Measurements from ENCODE around the gene ZFHX3.

The ZFHX3 gene

GRCh38 chr16:73056448-73056847 is 8.5 kb upstream of the ZFHX3 start:
- no peak for DNase-seq

GRCh38 chr16:73054813-73055482 is 7.0 kb upstream of the ZFHX3 start:
- peak; percentile 55 for DNase-seq

- no peak for DNase-seq
These were observed 6.5 kb upstream of the ZFHX3 start for GRCh38 chr16:73054498-73054812.

GRCh38 chr16:73054125-73054484 is 6.2 kb upstream of the ZFHX3 start:
- no peak for DNase-seq

- DNase-seq: peak; percentile 74
These were observed 5.6 kb upstream of the ZFHX3 start for GRCh38 chr16:73053364-73054124.

- no peak for DNase-seq
These were observed 5.1 kb upstream of the ZFHX3 start for GRCh38 chr16:73053038-73053363.

- peak; percentile 36 for DNase-seq
These were observed 4.6 kb upstream of the ZFHX3 start for GRCh38 chr16:73052576-73052975.

- DNase-seq: no peak
These were observed 4.0 kb upstream of the ZFHX3 start for GRCh38 chr16:73051961-73052360.

- DNase-seq: no peak
These were observed 3.3 kb upstream of the ZFHX3 start for GRCh38 chr16:73051226-73051625.

GRCh38 chr16:73050201-73051099 is 2.5 kb upstream of the ZFHX3 start:
- DNase-seq: peak; percentile 44

- DNase-seq: no peak
These were observed 1.6 kb upstream of the ZFHX3 start for GRCh38 chr16:73049511-73049910.

GRCh38 chr16:73049091-73049490 is 1.2 kb upstream of the ZFHX3 start:
- no peak for DNase-seq

- no peak for DNase-seq
These were observed 558 bp upstream of the ZFHX3 start for GRCh38 chr16:73048292-73049080.

GRCh38 chr16:73047221-73047535 is 750 bp downstream of the ZFHX3 start:
- DNase-seq: no peak

GRCh38 chr16:73046849-73047214 is 1.1 kb downstream of the ZFHX3 start:
- DNase-seq: no peak

- DNase-seq: no peak
These were observed 1.6 kb downstream of the ZFHX3 start for GRCh38 chr16:73046202-73046848.

- DNase-seq: no peak
These were observed 4.0 kb downstream of the ZFHX3 start for GRCh38 chr16:73043828-73044467.

- no peak for DNase-seq
These were observed 5.1 kb downstream of the ZFHX3 start for GRCh38 chr16:73042807-73043206.

GRCh38 chr16:73041676-73042075 is 6.3 kb downstream of the ZFHX3 start:
- DNase-seq: no peak

GRCh38 chr16:73040735-73041402 is 7.1 kb downstream of the ZFHX3 start:
- DNase-seq: no peak

- no peak for DNase-seq
These were observed 7.8 kb downstream of the ZFHX3 start for GRCh38 chr16:73040136-73040535.
